Ovary (tissue), 9 donors: ENCODE results near the gene ENGASE. TPM values are rescaled to one million over a fixed set of nuclear protein-coding genes. Genes with fewer than 3 reads are reported as not detected.

ENCODE experiments used
- DNase-seq, 5 donors: peaks; one replicate each; pipeline ENCODE4 v3.0.0-alpha.2; 2019 to 2020
- H3K27ac ChIP-seq, 2 donors: fragments of 200-600 bp; one replicate each; pipeline versions ENCODE4 v1.5.1 to v1.8.0; 2019 to 2022
- H3K27me3 ChIP-seq: fragments of 200-600 bp; one replicate; pipeline ENCODE4 v1.8.0; 2022
- H3K36me3 ChIP-seq: fragments of 200-600 bp; sonication (generic); one replicate; pipeline ENCODE4 v1.5.1; 2019
- H3K4me1 ChIP-seq: one replicate; pipeline ENCODE4 v1.8.1; 2013; ENCODE audit warnings: mild to moderate bottlenecking, moderate library complexity; ENCODE audit not compliant: insufficient read depth
- H3K4me3 ChIP-seq: fragments of 200-600 bp; sonication (generic); one replicate; pipeline ENCODE4 v1.5.1; 2017
- H3K9me3 ChIP-seq, 2 donors: fragments of 200-600 bp in 1 of 2; sonication (generic) in 1 of 2; one replicate each; pipeline versions ENCODE4 v1.5.1 to v1.8.1; 2013 to 2019; ENCODE audit warnings: mild to moderate bottlenecking in 1 of 2, moderate library complexity in 1 of 2
- CTCF ChIP-seq, 3 donors: fragments of 450-650 bp in 2 of 3; fragments of 200-600 bp in 1 of 3; IDR thresholded peaks; one replicate each; pipeline versions ENCODE4 v1.5.1 to v1.8.0; 2016 to 2022; ENCODE audit warnings: antibody characterized with exemption in 3 of 3, mild to moderate bottlenecking in 1 of 3
- EP300 ChIP-seq: sonication (generic); formaldehyde crosslinking; IDR thresholded peaks from one replicate; pipeline ENCODE4 v1.6.1; 2017; ENCODE audit warnings: antibody characterized with exemption
- POLR2A ChIP-seq: fragments of 450-650 bp; IDR thresholded peaks from one replicate; pipeline ENCODE4 v1.6.1; 2017; ENCODE audit warnings: antibody characterized with exemption, mild to moderate bottlenecking, moderate library complexity
- WGBS, 3 donors: extraction: QIAGEN DNeasy Blood & Tissue Kit in 1 of 3; methylation state at CpG; one replicate each; pipeline versions ENCODE4 v1.1.5 to v1.1.7; 2013 to 2017; 5-methylcytosine and 5-hydroxymethylcytosine counted together
- intact Hi-C, 4 donors: fragments of 100-400 bp; cut with DNase I; formaldehyde crosslinking; loops; one replicate each; pipeline versions ENCODE4 v1.11.0 to v1.15.1; 2022 to 2023
- polyA plus RNA-seq, 2 donors: library from polyadenylated mRNA; stranded (reverse); fragments of 200-250 nt in 1 of 2; fragments of 350-450 nt in 1 of 2; fragmentation: Illumina TruSeq in 1 of 2; extraction: RNeasy Lipid Tissue Mini Kit (QIAGEN cat#74804) in 1 of 2; gene quantifications; one replicate each; pipeline ENCODE4 v1.2.3, GENCODE V29; 2013 to 2014
- total RNA-seq, 7 donors: library from RNA; depleted of rRNA in 2 of 7; stranded (reverse); fragments of >200 nt in 2 of 7; fragmentation: NEBNext Ultra II Directional in 3 of 7; extraction: Animal tissue kit (Norgen Biotek cat#: 25700) in 3 of 7; gene quantifications; one replicate each; pipeline versions ENCODE4 v1.1.0 to v1.2.4, GENCODE V29; 2016 to 2023
- donor health status: DM: no; HTN: no; CAD: no; lungs with moderate emphysema.
- donor health status: DM: no; HTN: no; CAD: no.
- donor health status: Bipolar disorder and iron deficiency.
- donor health status: DM: yes; HTN: yes; CAD: no.
- donor health status: DM: no; HTN: no; CAD: no.
- donor health status: DM: yes; HTN: yes; CAD: no.

ENGASE gene
- total and polyA plus RNA-seq, 9 donors = 6.0 to 61.5 (median 39.7) TPM

- 87 to 97% (median 88%) methylated on average over 6 of the region's 6 CpGs for WGBS, 3 donors
- Histone ChIP-seq H3K36me3 (no peaks in the 10 kb centered on the region), H3K27me3 (no peaks in the 10 kb centered on the region), H3K4me1 (no peaks in the 10 kb centered on the region), H3K9me3 (no peaks in the 10 kb centered on the region), H3K4me3 (no peak overlapping the region), H3K27ac (no peak overlapping the region)
- intact Hi-C loops = no loop called here
- peak in 1 of 5 donors; percentile 24 for DNase-seq
- TF ChIP-seq POLR2A = no peak
- TF ChIP-seq CTCF (IDR thresholded peaks at IDR 0.05) = no peak
- TF ChIP-seq EP300 = no peak
These were observed 24.1 kb upstream of the ENGASE start for GRCh38 chr17:79050551-79050950.

GRCh38 chr17:79051306-79051705 is 23.3 kb upstream of the ENGASE start:
- intact Hi-C loops = no loop called here
- Histone ChIP-seq H3K27me3 (no peaks in the 10 kb centered on the region), H3K36me3 (no peaks in the 10 kb centered on the region), H3K4me1 (no peaks in the 10 kb centered on the region), H3K27ac (no peak overlapping the region), H3K9me3 (no peaks in the 10 kb centered on the region), H3K4me3 (no peak overlapping the region)
- DNase-seq = no peak
- WGBS, 3 donors = 89 to 91% (median 90%) methylated on average over 6 of the region's 6 CpGs
- TF ChIP-seq POLR2A (no peak), CTCF (IDR thresholded peaks at IDR 0.05) (no peak), EP300 (no peak)

GRCh38 chr17:79052131-79052530 is 22.5 kb upstream of the ENGASE start:
- Histone ChIP-seq H3K4me3 (no peak overlapping the region), H3K27ac (no peak overlapping the region), H3K9me3 (no peaks in the 10 kb centered on the region), H3K36me3 (no peaks in the 10 kb centered on the region), H3K27me3 (no peaks in the 10 kb centered on the region), H3K4me1 (no peaks in the 10 kb centered on the region)
- TF ChIP-seq EP300 (no peak), POLR2A (no peak), CTCF (IDR thresholded peaks at IDR 0.05) (no peak)
- no peak for DNase-seq
- intact Hi-C loops = no loop called here
- WGBS, 3 donors = 77 to 93% (median 87%) methylated on average over 1 of the region's 1 CpG

GRCh38 chr17:79053251-79053925 is 21.2 kb upstream of the ENGASE start:
- WGBS, 3 donors = 80 to 87% (median 81%) methylated on average over 2 of the region's 2 CpGs
- no peaks in the 10 kb centered on the region for H3K36me3 ChIP-seq
- DNase-seq = no peak
- no peaks in the 10 kb centered on the region for H3K4me1 ChIP-seq
- TF ChIP-seq CTCF (IDR thresholded peaks at IDR 0.05) = no peak
- TF ChIP-seq EP300 = no peak
- no peak for TF ChIP-seq POLR2A
- no peak overlapping the region for H3K4me3 ChIP-seq
- H3K27ac ChIP-seq = no peak overlapping the region
- H3K9me3 ChIP-seq = no peaks in the 10 kb centered on the region
- no peaks in the 10 kb centered on the region for H3K27me3 ChIP-seq
- intact Hi-C loops = no loop called here
